HCT116 (cell line): Measurements from ENCODE around the gene RAB36.

Experiments used
- CTCF ChIP-seq, 3 experiments: fragments of 200-600 bp in 1 of 3; sonication (generic) in 1 of 3; IDR thresholded peaks in 2 of 3; conservative IDR thresholded peaks in 1 of 3; 2 replicates each; pipeline ENCODE4 v1.5.1; 2012 to 2017; ENCODE audit warnings: low read depth in 2 of 3, low read length in 2 of 3, antibody characterized with exemption in 1 of 3, borderline replicate concordance in 1 of 3, control low read depth in 1 of 3, mild to moderate bottlenecking in 1 of 3, mixed read lengths in 1 of 3, mixed run types in 1 of 3, moderate library complexity in 1 of 3; ENCODE audit not compliant: insufficient read depth in 1 of 3
- FOSL1 ChIP-seq: IDR thresholded peaks from 2 replicates; pipeline ENCODE4 v1.6.1; 2012; ENCODE audit warnings: low read depth
- JUND ChIP-seq: IDR thresholded peaks from 2 replicates; pipeline ENCODE4 v1.6.1; 2012
- POLR2A ChIP-seq: IDR thresholded peaks from 2 replicates; pipeline ENCODE4 v1.7.0; 2011; ENCODE audit warnings: borderline replicate concordance; ENCODE audit not compliant: insufficient read depth, insufficient read length; ENCODE audit errors: extremely low read depth
- POLR2AphosphoS5 ChIP-seq: IDR thresholded peaks from 2 replicates; pipeline ENCODE4 v1.6.1; 2011; ENCODE audit warnings: mild to moderate bottlenecking, low read depth, low read length, moderate library complexity
- SP1 ChIP-seq: IDR thresholded peaks from 2 replicates; pipeline ENCODE4 v1.6.1; 2012; ENCODE audit warnings: low read depth
- ZNF274 ChIP-seq: fragments of 200-500 bp; sonication (Bioruptor generic); IDR thresholded peaks from 2 replicates; pipeline ENCODE4 v1.6.1; 2014; ENCODE audit warnings: mild to moderate bottlenecking, low read depth, low read length, inconsistent platforms
- TF ChIP-seq, protein P1 (sequence below): IDR thresholded peaks from 2 replicates; pipeline ENCODE4 v1.6.1; 2012

DNA sequence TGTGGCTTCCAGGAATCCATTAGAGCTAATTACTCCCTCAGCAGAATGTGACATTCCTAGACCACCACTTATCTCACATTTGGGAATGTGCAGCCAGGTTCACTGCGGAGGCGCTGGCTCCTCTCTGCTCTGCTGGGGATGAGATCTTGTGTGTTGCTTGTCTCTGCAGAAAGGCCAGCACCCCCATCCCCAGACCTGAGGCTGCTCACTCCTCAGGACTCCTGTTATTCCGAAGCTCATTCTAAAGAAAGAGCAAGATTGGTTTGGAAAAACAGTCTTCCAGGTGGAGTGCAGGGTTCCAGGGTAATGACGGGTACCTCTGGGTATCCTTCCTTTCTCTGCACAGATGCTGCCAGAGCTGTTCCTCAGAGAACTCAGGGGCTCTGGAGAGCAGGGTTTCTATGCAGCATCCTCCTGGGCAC is 24.3 kb upstream of the RAB36 start:
- TF ChIP-seq CTCF (IDR thresholded peaks at IDR 0.05 in 2 of 3, conservative IDR thresholded peaks at IDR 0.05 in 1 of 3; ENCODE audit: borderline replicate concordance in 1 of 3, insufficient read depth in 1 of 3, low read depth in 2 of 3, low read length in 2 of 3) = no peak
- TF ChIP-seq, protein P1, sequence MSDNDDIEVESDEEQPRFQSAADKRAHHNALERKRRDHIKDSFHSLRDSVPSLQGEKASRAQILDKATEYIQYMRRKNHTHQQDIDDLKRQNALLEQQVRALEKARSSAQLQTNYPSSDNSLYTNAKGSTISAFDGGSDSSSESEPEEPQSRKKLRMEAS = no peak
- TF ChIP-seq POLR2AphosphoS5 = no peak
- no peak for TF ChIP-seq SP1
- no peak for TF ChIP-seq JUND
- no peak for TF ChIP-seq ZNF274
- TF ChIP-seq FOSL1 = no peak
- TF ChIP-seq POLR2A = no peak
